Natural killer cell (primary cell): ENCODE results near the gene TRRAP. TPM values are rescaled to one million over a fixed set of nuclear protein-coding genes. Genes with fewer than 3 reads are reported as not detected.

Experiments used
- ATAC-seq, 3 donors: fragments of 150-1000 bp in 2 of 3; fragments of 200-7000 bp in 1 of 3; cut with Tn5 transposase; 1 replicate in 1 of 3; 2 replicates in 2 of 3; pipeline ENCODE4 v1.10.0; 2021; ENCODE audit warnings: mild to moderate bottlenecking in 2 of 3, moderate library complexity in 2 of 3
- DNase-seq, 2 donors: peaks; one replicate each; pipeline versions ENCODE4 v3.0.0 to v3.0.0-alpha.2; 2013 to 2021; ENCODE audit warnings: mixed read lengths in 1 of 2
- H3K27ac ChIP-seq: one replicate; pipeline ENCODE4 v1.5.1; 2013; ENCODE audit warnings: mild to moderate bottlenecking, low read length
- H3K27me3 ChIP-seq: one replicate; pipeline ENCODE4 v1.6.1; 2013; ENCODE audit warnings: low read length; ENCODE audit not compliant: control insufficient read depth, insufficient read depth
- H3K36me3 ChIP-seq: one replicate; pipeline ENCODE4 v1.6.1; 2013; ENCODE audit warnings: low read length; ENCODE audit not compliant: control insufficient read depth, insufficient read depth
- H3K4me1 ChIP-seq: one replicate; pipeline ENCODE4 v1.6.1; 2013; ENCODE audit warnings: low read length; ENCODE audit not compliant: control insufficient read depth, insufficient read depth
- H3K4me3 ChIP-seq: one replicate; pipeline ENCODE4 v1.5.1; 2013; ENCODE audit warnings: low read length
- H3K9me3 ChIP-seq: one replicate; pipeline ENCODE4 v1.6.1; 2013; ENCODE audit warnings: low read length; ENCODE audit not compliant: control insufficient read depth, insufficient read depth
- H3K27ac Mint-ChIP-seq, 2 donors: one replicate each; pipeline ENCODE4 v1.8.0; 2022; ENCODE audit warnings: mild to moderate bottlenecking in 2 of 2, mixed read lengths in 2 of 2, moderate library complexity in 1 of 2
- H3K27me3 Mint-ChIP-seq, 2 donors: one replicate each; pipeline ENCODE4 v1.8.0; 2022; ENCODE audit warnings: low read depth in 2 of 2, mixed read lengths in 2 of 2
- H3K36me3 Mint-ChIP-seq: one replicate; pipeline ENCODE4 v1.8.0; 2022; ENCODE audit warnings: mixed read lengths
- H3K4me1 Mint-ChIP-seq, 2 donors: one replicate each; pipeline ENCODE4 v1.8.0; 2022; ENCODE audit warnings: mixed read lengths in 2 of 2
- H3K4me3 Mint-ChIP-seq: one replicate; pipeline ENCODE4 v1.8.0; 2022; ENCODE audit warnings: mild to moderate bottlenecking, moderate library complexity, mixed read lengths
- H3K9me3 Mint-ChIP-seq, 2 donors: one replicate each; pipeline ENCODE4 v1.8.0; 2022; ENCODE audit warnings: mixed read lengths in 2 of 2
- WGBS: methylation state at CpG from one replicate; pipeline ENCODE4 v1.1.7; 2013; ENCODE audit warnings: missing lambda C conversion rate; ENCODE audit not compliant: insufficient coverage; 5-methylcytosine and 5-hydroxymethylcytosine counted together
- intact Hi-C: fragments of 100-400 bp; cut with micrococcal nuclease; formaldehyde crosslinking; loops from one replicate; pipeline ENCODE4 v1.14.2; 2022
- total RNA-seq, 4 donors: library from RNA; stranded (reverse); fragments of 120-200 nt in 1 of 4; gene quantifications; one replicate each; pipeline versions ENCODE4 v1.2.3 to v1.2.4, GENCODE V29; 2013 to 2022
- TF ChIP-seq, protein P1 (sequence below): fragments of 200-600 bp; IDR thresholded peaks from one replicate; pipeline ENCODE4 v1.8.0; 2022; ENCODE audit warnings: antibody characterized with exemption

Gene TRRAP
- total RNA-seq, 3 donors from 2014 or later (not counting 1 experiment from before 2014, with no cell fraction given): 45.4 to 62.9 (median 62.4) TPM

DNA sequence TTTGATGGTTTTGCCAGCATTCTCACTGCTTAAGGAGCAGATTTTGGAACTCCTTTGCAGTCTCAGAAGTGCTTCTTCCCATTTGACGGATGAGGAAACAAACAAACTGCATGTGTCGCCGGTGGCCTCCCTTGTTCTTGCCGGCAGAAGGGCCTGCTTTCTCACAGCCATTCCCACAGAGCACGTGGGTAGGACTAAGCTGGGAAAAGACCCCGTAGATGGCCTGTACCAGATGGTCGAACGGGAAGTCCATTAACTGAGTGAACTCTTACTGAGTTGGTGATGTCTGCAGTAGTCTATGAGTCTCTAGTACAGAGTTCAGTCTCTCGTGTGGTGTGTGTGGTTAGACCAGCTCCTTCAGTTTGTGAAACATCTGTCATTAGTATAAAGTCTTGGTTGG lies 131.9 kb downstream of the TRRAP start:
- H3K9me3 Mint-ChIP-seq: no peaks in the 10 kb centered on the region
- Histone ChIP-seq H3K4me1 (no peaks in the 10 kb centered on the region), H3K9me3 (no peaks in the 10 kb centered on the region), H3K27me3 (no peaks in the 10 kb centered on the region), H3K36me3 (peaks cover 68% of the 10 kb centered on the region), H3K27ac (no peak overlapping the region), H3K4me3 (no peak overlapping the region)
- TF ChIP-seq, protein P1, sequence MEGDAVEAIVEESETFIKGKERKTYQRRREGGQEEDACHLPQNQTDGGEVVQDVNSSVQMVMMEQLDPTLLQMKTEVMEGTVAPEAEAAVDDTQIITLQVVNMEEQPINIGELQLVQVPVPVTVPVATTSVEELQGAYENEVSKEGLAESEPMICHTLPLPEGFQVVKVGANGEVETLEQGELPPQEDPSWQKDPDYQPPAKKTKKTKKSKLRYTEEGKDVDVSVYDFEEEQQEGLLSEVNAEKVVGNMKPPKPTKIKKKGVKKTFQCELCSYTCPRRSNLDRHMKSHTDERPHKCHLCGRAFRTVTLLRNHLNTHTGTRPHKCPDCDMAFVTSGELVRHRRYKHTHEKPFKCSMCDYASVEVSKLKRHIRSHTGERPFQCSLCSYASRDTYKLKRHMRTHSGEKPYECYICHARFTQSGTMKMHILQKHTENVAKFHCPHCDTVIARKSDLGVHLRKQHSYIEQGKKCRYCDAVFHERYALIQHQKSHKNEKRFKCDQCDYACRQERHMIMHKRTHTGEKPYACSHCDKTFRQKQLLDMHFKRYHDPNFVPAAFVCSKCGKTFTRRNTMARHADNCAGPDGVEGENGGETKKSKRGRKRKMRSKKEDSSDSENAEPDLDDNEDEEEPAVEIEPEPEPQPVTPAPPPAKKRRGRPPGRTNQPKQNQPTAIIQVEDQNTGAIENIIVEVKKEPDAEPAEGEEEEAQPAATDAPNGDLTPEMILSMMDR: no peak
- H3K27me3 Mint-ChIP-seq: no peaks in the 10 kb centered on the region
- H3K36me3 Mint-ChIP-seq: peaks cover under 1% of the 10 kb centered on the region
- no peak overlapping the region for H3K27ac Mint-ChIP-seq
- no peaks in the 10 kb centered on the region for H3K4me1 Mint-ChIP-seq
- no peak for DNase-seq
- intact Hi-C loops: no loop called here
- 95% methylated on average over 9 of the region's 9 CpGs for WGBS
- H3K4me3 Mint-ChIP-seq: no peak overlapping the region
- ATAC-seq: no peak

DNA sequence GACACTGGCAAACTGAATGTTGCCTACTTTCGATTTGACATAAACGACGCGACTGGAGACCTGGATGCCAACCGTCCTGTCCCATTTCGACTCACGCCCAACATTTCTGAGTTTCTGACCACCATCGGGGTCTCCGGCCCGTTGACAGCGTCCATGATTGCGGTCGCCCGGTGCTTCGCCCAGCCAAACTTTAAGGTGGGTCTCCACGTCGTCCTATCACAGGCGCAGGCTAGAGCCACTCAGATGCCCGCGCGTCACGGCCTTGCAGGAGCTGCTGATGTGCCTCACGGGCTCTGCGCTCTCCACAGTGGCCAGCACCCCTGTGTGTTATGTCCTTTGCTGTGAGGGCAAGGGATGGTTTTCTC lies 133.0 kb downstream of the TRRAP start:
- intact Hi-C loops: no loop called here
- H3K27ac Mint-ChIP-seq: no peak overlapping the region
- H3K9me3 ChIP-seq: no peaks in the 10 kb centered on the region
- H3K9me3 Mint-ChIP-seq: no peaks in the 10 kb centered on the region
- H3K4me1 Mint-ChIP-seq: no peaks in the 10 kb centered on the region
- no peaks in the 10 kb centered on the region for H3K27me3 Mint-ChIP-seq
- H3K4me3 Mint-ChIP-seq: no peak overlapping the region
- 98% methylated on average over 24 of the region's 24 CpGs for WGBS
- peaks cover 62% of the 10 kb centered on the region for H3K36me3 ChIP-seq
- no peak overlapping the region for H3K4me3 ChIP-seq
- TF ChIP-seq, protein P1: no peak
- no peak overlapping the region for H3K27ac ChIP-seq
- ATAC-seq (no peak), DNase-seq (no peak)
- no peaks in the 10 kb centered on the region for H3K27me3 ChIP-seq
- peaks cover 11% of the 10 kb centered on the region for H3K36me3 Mint-ChIP-seq
- H3K4me1 ChIP-seq: no peaks in the 10 kb centered on the region

DNA sequence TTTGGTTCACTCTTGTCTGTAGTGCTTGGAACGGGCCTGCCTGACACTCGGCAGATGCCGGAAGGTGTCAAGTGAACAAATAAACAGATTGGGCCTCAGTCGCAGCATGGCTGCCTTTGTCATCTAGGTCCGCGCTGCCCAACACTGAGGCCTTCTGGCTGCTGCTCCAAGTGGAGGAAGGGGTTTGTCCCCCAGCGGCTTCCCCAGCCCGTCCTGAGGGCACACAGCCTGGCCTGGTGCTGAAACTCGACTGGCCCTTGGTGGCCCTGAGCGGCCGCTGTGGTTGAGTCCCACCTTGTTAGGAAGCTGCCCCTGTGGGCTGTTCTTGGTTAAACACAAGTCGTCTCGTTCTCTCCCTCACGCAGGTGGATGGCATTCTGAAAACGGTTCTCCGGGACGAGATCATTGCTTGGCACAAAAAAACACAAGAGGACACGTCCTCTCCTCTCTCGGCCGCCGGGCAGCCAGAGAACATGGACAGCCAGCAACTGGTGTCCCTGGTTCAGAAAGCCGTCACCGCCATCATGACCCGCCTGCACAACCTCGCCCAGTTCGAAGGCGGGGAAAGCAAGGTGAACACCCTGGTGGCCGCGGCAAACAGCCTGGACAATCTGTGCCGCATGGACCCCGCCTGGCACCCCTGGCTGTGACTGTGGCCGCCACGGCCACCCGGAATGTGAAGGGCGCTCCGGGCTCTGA lies 133.5 kb downstream of the TRRAP start:
- DNase-seq (no peak), ATAC-seq (no peak)
- Mint-ChIP-seq H3K27me3 (no peaks in the 10 kb centered on the region), H3K4me3 (no peak overlapping the region), H3K9me3 (no peaks in the 10 kb centered on the region), H3K36me3 (peaks cover 15% of the 10 kb centered on the region), H3K27ac (no peak overlapping the region), H3K4me1 (no peaks in the 10 kb centered on the region)
- Histone ChIP-seq H3K36me3 (peaks cover 58% of the 10 kb centered on the region), H3K9me3 (no peaks in the 10 kb centered on the region), H3K27ac (no peak overlapping the region), H3K4me3 (no peak overlapping the region), H3K27me3 (no peaks in the 10 kb centered on the region), H3K4me1 (no peaks in the 10 kb centered on the region)
- TF ChIP-seq, protein P1: no peak
- intact Hi-C loops: no loop called here
- 98% methylated on average over 36 of the region's 36 CpGs for WGBS

DNA sequence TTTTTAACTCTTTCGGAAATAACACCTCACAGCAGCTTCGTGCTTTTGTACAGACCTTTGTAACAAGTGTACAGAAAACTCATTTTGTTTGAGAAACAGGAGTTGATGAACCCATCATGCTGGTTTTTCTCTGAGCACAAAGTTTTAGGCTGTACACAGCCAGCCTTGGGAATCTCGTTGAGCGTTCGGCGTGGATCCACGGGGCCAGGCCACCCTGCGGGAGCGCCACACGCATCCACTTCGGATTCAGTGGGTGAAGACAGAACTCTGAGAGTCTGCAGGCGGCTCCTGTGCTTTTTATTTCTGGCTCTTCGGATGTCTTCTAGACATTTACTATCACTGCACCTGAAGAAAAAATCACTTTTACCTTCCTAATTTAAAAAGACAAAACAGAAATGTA lies 134.4 kb downstream of the TRRAP start:
- H3K4me1 ChIP-seq: no peaks in the 10 kb centered on the region
- DNase-seq: no peak
- H3K27ac ChIP-seq: no peak overlapping the region
- peaks cover 58% of the 10 kb centered on the region for H3K36me3 ChIP-seq
- no peak overlapping the region for H3K27ac Mint-ChIP-seq
- H3K9me3 Mint-ChIP-seq: no peaks in the 10 kb centered on the region
- H3K4me1 Mint-ChIP-seq: no peaks in the 10 kb centered on the region
- TF ChIP-seq, protein P1: no peak
- H3K27me3 ChIP-seq: no peaks in the 10 kb centered on the region
- H3K4me3 Mint-ChIP-seq: no peak overlapping the region
- ATAC-seq: no peak
- no peaks in the 10 kb centered on the region for H3K9me3 ChIP-seq
- intact Hi-C loops: no loop called here
- H3K36me3 Mint-ChIP-seq: peaks cover 15% of the 10 kb centered on the region
- no peaks in the 10 kb centered on the region for H3K27me3 Mint-ChIP-seq
- H3K4me3 ChIP-seq: no peak overlapping the region
- WGBS: 98% methylated on average over 13 of the region's 13 CpGs
